ENCODE data around the gene KPNA5.
"Not testable (repeated sequence)": the region's sequence is repeated elsewhere in the genome, so short reads cannot be mapped to it uniquely, and the experiment has no call there.

KPNA5 gene

GRCh38 chr6:116680880-116681672 is at the start of gene KPNA5:
Gene KPNA5 (plus strand): TSS chr6:116681211. CDS start chr6:116681335, 124 bp downstream.
- peak; percentile 79 for DNase-seq (ENCODE audit: low spot score)

- no peak for DNase-seq (ENCODE audit: low spot score)
These were observed 49.5 kb upstream of the KPNA5 start for GRCh38 chr6:116631379-116631990.

- no peak for DNase-seq (ENCODE audit: low spot score)
These were observed 47.3 kb upstream of the KPNA5 start for GRCh38 chr6:116633685-116634084.

DNA sequence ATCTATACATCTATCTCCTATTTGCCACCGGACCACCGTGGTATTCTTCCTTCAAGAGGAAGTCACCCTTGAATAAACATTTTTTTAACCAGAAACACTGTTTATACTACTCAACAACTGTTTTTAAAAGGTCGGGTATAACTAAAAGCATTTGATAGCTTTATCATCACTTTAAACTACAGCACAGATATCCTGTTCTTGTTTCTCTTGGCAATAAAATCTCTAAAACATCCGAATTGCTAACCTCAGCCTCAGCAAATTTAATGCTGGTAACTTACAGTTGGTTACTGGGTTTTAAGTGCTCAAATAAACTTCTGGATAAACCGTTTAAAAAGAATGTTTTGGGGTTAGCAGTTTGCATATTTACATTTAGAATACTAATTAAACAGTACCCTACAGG is 32.9 kb upstream of the KPNA5 start:
- DNase-seq (ENCODE audit: low spot score), result no peak

- no peak for DNase-seq (ENCODE audit: low spot score)
These were observed 31.9 kb upstream of the KPNA5 start for GRCh38 chr6:116649129-116649528.

- DNase-seq (ENCODE audit: low spot score), result no peak
These were observed 29.1 kb upstream of the KPNA5 start for GRCh38 chr6:116651916-116652315.

GRCh38 chr6:116661594-116661993 is 19.4 kb upstream of the KPNA5 start:
- no peak for DNase-seq (ENCODE audit: low spot score)

DNA sequence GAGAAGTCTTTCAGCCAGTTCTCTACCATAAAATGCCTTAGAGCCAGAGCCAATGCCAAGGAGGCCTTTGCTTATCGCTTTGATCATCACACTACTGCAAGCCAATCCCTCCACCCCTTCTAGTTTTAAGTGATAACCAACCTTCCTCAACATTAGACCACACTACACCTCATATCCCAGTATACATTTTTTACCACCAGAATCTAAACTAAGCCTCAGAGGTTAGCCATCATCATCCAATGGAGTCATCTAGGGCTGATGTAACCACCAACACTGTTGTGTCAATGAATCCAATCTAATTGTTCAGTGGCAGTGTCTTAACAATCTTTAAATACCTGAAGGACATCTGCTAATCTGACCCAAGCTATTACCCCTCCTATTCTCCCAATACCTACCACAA is 18.8 kb upstream of the KPNA5 start:
- DNase-seq (ENCODE audit: low spot score), result no peak

- no peak for DNase-seq (ENCODE audit: low spot score)
These were observed 17.7 kb upstream of the KPNA5 start for GRCh38 chr6:116663308-116663707.

- not testable (repeated sequence) for DNase-seq (ENCODE audit: low spot score)
These were observed 16.8 kb upstream of the KPNA5 start for GRCh38 chr6:116664169-116664568.

- no peak for DNase-seq (ENCODE audit: low spot score)
These were observed 15.5 kb upstream of the KPNA5 start for GRCh38 chr6:116665464-116665863.

- no peak for DNase-seq (ENCODE audit: low spot score)
These were observed 14.1 kb upstream of the KPNA5 start for GRCh38 chr6:116666869-116667268.

DNA sequence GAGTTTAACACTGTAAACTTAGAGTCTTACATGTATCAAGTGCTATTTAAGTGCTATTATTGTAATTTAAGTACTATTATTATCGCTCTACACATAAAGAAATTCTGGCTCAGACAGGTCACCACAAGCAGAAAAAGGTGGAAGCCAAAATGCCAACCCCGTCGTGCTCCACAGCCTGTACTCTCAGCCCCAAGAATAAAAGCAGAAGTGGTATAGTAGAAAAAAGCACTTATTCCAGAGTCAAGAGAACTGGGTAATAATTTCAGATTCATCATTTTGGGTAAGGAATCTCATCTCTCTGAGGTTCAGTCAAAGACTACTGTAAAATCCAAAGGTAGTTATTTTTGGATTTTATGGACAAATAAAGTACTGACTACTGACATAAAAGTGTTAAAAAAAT is 13.4 kb upstream of the KPNA5 start:
- DNase-seq (ENCODE audit: low spot score), result no peak

- DNase-seq (ENCODE audit: low spot score), result no peak
These were observed 8.7 kb upstream of the KPNA5 start for GRCh38 chr6:116672306-116672705.

- DNase-seq (ENCODE audit: low spot score), result no peak
These were observed 5.0 kb upstream of the KPNA5 start for GRCh38 chr6:116676021-116676420.

GRCh38 chr6:116682334-116682712 is 1.3 kb downstream of the KPNA5 start:
- DNase-seq (ENCODE audit: low spot score), result peak; percentile 62

GRCh38 chr6:116685437-116685993 is 4.5 kb downstream of the KPNA5 start:
- no peak for DNase-seq (ENCODE audit: low spot score)

DNA sequence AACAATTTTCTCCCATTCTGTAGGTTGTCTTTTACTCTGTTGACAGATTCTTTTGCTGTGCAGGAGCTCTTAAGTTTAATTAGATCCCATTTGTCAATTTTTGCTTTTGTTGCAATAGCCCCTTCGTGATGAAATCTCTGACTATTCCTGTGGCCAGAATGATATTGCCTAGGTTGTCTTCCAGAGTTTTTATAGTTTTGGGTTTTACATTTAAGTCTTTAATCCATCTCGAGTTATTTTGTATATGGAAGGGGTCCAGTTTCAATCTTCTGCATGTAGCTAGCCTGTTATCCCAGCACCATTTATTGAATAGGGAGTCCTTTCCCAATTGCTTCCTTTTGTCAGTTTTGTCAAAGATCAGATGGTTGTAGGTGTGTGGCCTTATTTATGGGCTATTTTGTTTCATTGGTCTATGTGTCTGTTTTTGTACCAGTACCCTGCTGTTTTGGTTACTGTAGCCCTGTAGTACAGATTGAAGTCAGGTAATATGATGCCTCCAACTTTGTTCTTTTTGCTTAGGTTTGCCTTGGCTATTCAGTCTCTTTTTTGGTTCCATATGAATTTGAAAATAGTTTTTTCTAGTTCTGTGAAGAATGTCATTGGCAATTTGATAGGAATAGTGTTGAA is 5.6 kb downstream of the KPNA5 start:
- DNase-seq (ENCODE audit: low spot score), result not testable (repeated sequence)

DNA sequence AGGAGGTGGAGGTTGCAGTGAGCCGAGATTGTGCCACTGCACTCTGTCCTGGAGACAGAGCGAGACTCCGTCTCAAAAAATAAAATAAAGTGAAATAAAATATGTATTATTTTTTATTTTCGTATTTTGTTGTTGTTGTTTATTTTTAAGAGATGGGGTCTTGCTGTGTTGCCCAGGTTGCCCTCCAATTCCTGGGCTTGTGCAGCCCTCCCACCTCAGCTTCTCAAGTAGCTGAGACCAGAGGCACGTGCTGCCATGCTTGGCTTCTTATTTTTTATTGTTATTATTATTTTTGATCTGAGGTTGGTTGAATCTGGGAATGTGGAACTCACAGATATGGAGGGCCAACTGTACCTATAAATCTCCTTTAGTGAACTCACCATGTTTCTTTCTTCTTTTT is 10.1 kb downstream of the KPNA5 start:
- no peak for DNase-seq (ENCODE audit: low spot score)

- DNase-seq (ENCODE audit: low spot score), result not testable (repeated sequence)
These were observed 11.9 kb downstream of the KPNA5 start for GRCh38 chr6:116692873-116693272.

GRCh38 chr6:116693275-116693674 is 12.3 kb downstream of the KPNA5 start:
- not testable (repeated sequence) for DNase-seq (ENCODE audit: low spot score)

DNA sequence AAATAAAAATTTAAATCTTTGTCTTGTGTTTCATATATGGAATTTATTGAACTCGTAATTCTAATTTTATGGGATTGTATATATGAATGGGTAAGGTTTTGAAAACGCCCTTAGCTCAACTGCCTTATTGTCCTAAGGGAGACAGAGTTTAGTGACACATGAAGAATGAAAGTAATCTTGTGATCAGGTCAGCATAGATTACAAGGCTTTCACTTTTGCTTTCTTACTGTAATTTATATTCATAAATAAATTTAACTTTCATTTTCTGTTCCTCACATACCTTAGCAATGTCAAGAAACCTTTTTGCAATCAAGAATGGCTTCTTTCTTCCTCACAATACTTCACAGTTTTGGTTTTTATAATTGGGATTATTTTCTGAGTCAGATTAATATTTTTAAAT is 14.4 kb downstream of the KPNA5 start:
- DNase-seq (ENCODE audit: low spot score), result no peak

DNA sequence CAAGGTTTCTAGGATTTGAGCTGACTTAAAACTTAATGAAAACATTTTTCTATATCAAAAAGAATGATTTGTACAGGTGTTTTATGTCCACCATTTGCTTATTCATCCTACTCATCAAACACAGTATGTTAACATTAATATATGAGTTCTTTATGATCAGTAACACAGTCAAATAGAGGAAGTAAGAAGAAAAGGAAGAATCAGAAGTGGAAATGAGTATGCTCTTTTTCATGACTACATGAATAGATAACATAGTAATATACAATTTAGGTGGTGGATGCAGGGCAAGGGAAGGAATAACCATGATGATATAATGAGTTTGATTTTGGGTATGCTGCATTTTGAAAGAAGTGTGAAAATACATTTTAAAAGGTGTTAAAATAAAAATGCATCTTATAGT is 16.5 kb downstream of the KPNA5 start:
- DNase-seq (ENCODE audit: low spot score), result no peak

All from pons (tissue), 1 donor.